SK-N-SH treated with all-trans-retinoic acid at 6 μM for 48 hours (cell line): ENCODE results near the gene ACR.

Source experiments
- ATAC-seq: fragments of 200-7000 bp; cut with Tn5 transposase; 3 replicates; pipeline ENCODE4 v1.9.1; 2020; ENCODE audit warnings: mild to moderate bottlenecking, moderate library complexity
- ARNTL ChIP-seq: fragments of 450-650 bp; formaldehyde crosslinking; IDR thresholded peaks from 2 replicates; pipeline ENCODE4 v1.5.0; 2020; ENCODE audit warnings: low read depth, mild to moderate bottlenecking, moderate library complexity, borderline replicate concordance
- BACH2 ChIP-seq: fragments of 250-450 bp; sonication (Bioruptor Pico); IDR thresholded peaks from 2 replicates; pipeline ENCODE4 v1.9.0; 2021; ENCODE audit warnings: mild to moderate bottlenecking, borderline replicate concordance
- CREB5 ChIP-seq: fragments of 250-450 bp; sonication (Bioruptor Pico); IDR thresholded peaks from 2 replicates; pipeline ENCODE4 v1.5.1; 2020; ENCODE audit warnings: low read depth, mild to moderate bottlenecking, moderate library complexity
- CSRNP3 ChIP-seq: fragments of 250-450 bp; sonication (Bioruptor Pico); IDR thresholded peaks from 2 replicates; pipeline ENCODE4 v1.5.1; 2021; ENCODE audit warnings: mild to moderate bottlenecking, moderate library complexity
- ESRRG ChIP-seq: fragments of 250-450 bp; sonication (Bioruptor Pico); IDR thresholded peaks from 2 replicates; pipeline ENCODE4 v1.6.1; 2021; ENCODE audit warnings: mild to moderate bottlenecking
- ISL1 ChIP-seq: fragments of 250-450 bp; sonication (Bioruptor Pico); IDR thresholded peaks from 2 replicates; pipeline ENCODE4 v2.1.2; 2022; ENCODE audit warnings: mild to moderate bottlenecking, moderate library complexity
- PATZ1 ChIP-seq: fragments of 250-450 bp; sonication (Bioruptor Pico); IDR thresholded peaks from 2 replicates; pipeline ENCODE4 v1.8.0; 2020; ENCODE audit warnings: mild to moderate bottlenecking, moderate library complexity, borderline replicate concordance
- POU6F1 ChIP-seq: fragments of 250-450 bp; sonication (Bioruptor Pico); IDR thresholded peaks from 2 replicates; pipeline ENCODE4 v1.8.0; 2021; ENCODE audit warnings: low read depth, mild to moderate bottlenecking, moderate library complexity, borderline replicate concordance
- PPARA ChIP-seq: fragments of 250-450 bp; sonication (Bioruptor Pico); IDR thresholded peaks from 2 replicates; pipeline ENCODE4 v1.5.0; 2020; ENCODE audit warnings: mild to moderate bottlenecking, borderline replicate concordance
- SNAI2 ChIP-seq: fragments of 250-450 bp; sonication (Bioruptor Pico); IDR thresholded peaks from 2 replicates; pipeline ENCODE4 v1.5.0; 2020; ENCODE audit warnings: mild to moderate bottlenecking, moderate library complexity
- TOX ChIP-seq: fragments of 250-450 bp; sonication (Bioruptor Pico); IDR thresholded peaks from 2 replicates; pipeline ENCODE4 v1.8.0; 2021; ENCODE audit warnings: mild to moderate bottlenecking, moderate library complexity, borderline replicate concordance
- TSHZ2 ChIP-seq: fragments of 250-450 bp; sonication (Bioruptor Pico); IDR thresholded peaks from 2 replicates; pipeline ENCODE4 v1.5.0; 2020; ENCODE audit warnings: mild to moderate bottlenecking, moderate library complexity
- ZC3H10 ChIP-seq: fragments of 250-450 bp; sonication (Bioruptor Pico); IDR thresholded peaks from 2 replicates; pipeline ENCODE4 v1.5.1; 2021; ENCODE audit warnings: mild to moderate bottlenecking, moderate library complexity
- ZFP3 ChIP-seq: fragments of 250-450 bp; sonication (Bioruptor Pico); IDR thresholded peaks from 2 replicates; pipeline ENCODE4 v1.5.0; 2020; ENCODE audit warnings: mild to moderate bottlenecking, moderate library complexity

The ACR gene

GRCh38 chr22:50714150-50714549 lies 23.9 kb upstream of the ACR start (continued):
- TF ChIP-seq CREB5 (CRISPR knock-in tag) = no peak

GRCh38 chr22:50714631-50715179 lies 23.3 kb upstream of the ACR start:
- ATAC-seq = no peak
- TF ChIP-seq ZFP3 (CRISPR knock-in tag) = no peak
- no peak for TF ChIP-seq CSRNP3 (CRISPR knock-in tag)
- TF ChIP-seq TSHZ2 (CRISPR knock-in tag) = no peak
- no peak for TF ChIP-seq ARNTL
- no peak for TF ChIP-seq BACH2 (CRISPR knock-in tag)
- no peak for TF ChIP-seq POU6F1 (CRISPR knock-in tag)

- ATAC-seq = no peak
- TF ChIP-seq ISL1 (CRISPR knock-in tag) = no peak
- no peak for TF ChIP-seq POU6F1 (CRISPR knock-in tag)
- no peak for TF ChIP-seq PATZ1 (CRISPR knock-in tag)
- no peak for TF ChIP-seq SNAI2 (CRISPR knock-in tag)
- no peak for TF ChIP-seq ZC3H10 (CRISPR knock-in tag)
- no peak for TF ChIP-seq ZFP3 (CRISPR knock-in tag)
- no peak for TF ChIP-seq PPARA (CRISPR knock-in tag)
These were observed 22.8 kb upstream of the ACR start for GRCh38 chr22:50715250-50715649.

- TF ChIP-seq TOX (CRISPR knock-in tag) (no peak), POU6F1 (CRISPR knock-in tag) (no peak), ESRRG (CRISPR knock-in tag) (no peak), ARNTL (no peak)
- no peak for ATAC-seq
These were observed 22.2 kb upstream of the ACR start for GRCh38 chr22:50715776-50716175.
